Skin of body (tissue), 2 donors: ENCODE data around the gene GCSAM. TPM values are rescaled to one million over a fixed set of nuclear protein-coding genes. Genes with fewer than 3 reads are reported as not detected.

Experiments
- DNase-seq: peaks from one replicate; lab custom pipeline; 2025; lab: John Stamatoyannopoulos, UW
- total RNA-seq: library from RNA; depleted of rRNA; stranded (reverse); fragments of >200 nt; gene quantifications from one replicate; pipeline ENCODE4 v1.2.3, GENCODE V29; 2014

GCSAM gene
- total RNA-seq, 1 donor from 2014 or later, result 1.2 TPM

GRCh38 chr3:112129925-112130637 is 3.0 kb downstream of the GCSAM start:
- DNase-seq, result no peak

- no peak for DNase-seq
These were observed 4.0 kb downstream of the GCSAM start for GRCh38 chr3:112128843-112129727.

GRCh38 chr3:112127522-112128494 is 5.2 kb downstream of the GCSAM start:
- no peak for DNase-seq

- no peak for DNase-seq
These were observed 6.5 kb downstream of the GCSAM start for GRCh38 chr3:112126511-112126911.

- no peak for DNase-seq
These were observed 8.0 kb downstream of the GCSAM start for GRCh38 chr3:112124907-112125607.

GRCh38 chr3:112123548-112123947 is 9.5 kb downstream of the GCSAM start:
- DNase-seq, result no peak

GRCh38 chr3:112122870-112123269 is 10.2 kb downstream of the GCSAM start:
- no peak for DNase-seq

- no peak for DNase-seq
These were observed 11.2 kb downstream of the GCSAM start for GRCh38 chr3:112121577-112122547.

GRCh38 chr3:112119962-112120836 is 12.8 kb downstream of the GCSAM start:
- no peak for DNase-seq

- DNase-seq, result no peak
These were observed 15.0 kb downstream of the GCSAM start for GRCh38 chr3:112117841-112118571.

GRCh38 chr3:112117415-112117814 is 15.6 kb downstream of the GCSAM start:
- no peak for DNase-seq

GRCh38 chr3:112116748-112117186 is 16.3 kb downstream of the GCSAM start:
- DNase-seq, result no peak

- no peak for DNase-seq
These were observed 17.2 kb downstream of the GCSAM start for GRCh38 chr3:112115806-112116383.

- DNase-seq, result no peak
These were observed 17.8 kb downstream of the GCSAM start for GRCh38 chr3:112115161-112115739.

GRCh38 chr3:112114576-112115160 is 18.4 kb downstream of the GCSAM start:
- no peak for DNase-seq

GRCh38 chr3:112111785-112112402 is 21.2 kb downstream of the GCSAM start:
- peak; percentile 14 for DNase-seq
